ENCODE measurements around the gene LRIG1. TPM values are rescaled to one million over a fixed set of nuclear protein-coding genes. Genes with fewer than 3 reads are reported as not detected.

LRIG1 gene
- total RNA-seq, 1 experiment from 2014 or later: 5.3 TPM

GRCh38 chr3:66454464-66454859, 46.4 kb downstream of the LRIG1 start:
- intact Hi-C loops (cut with micrococcal nuclease; ENCODE audit: unreplicated experiment) (no loop called here), in situ Hi-C loops (cut with HindIII; ENCODE audit: low pct_unique_long_range_greater_than_20kb, low sequenced_read_pairs) (no loop called here)
- Histone ChIP-seq H3K4me3 (ENCODE audit: low read depth in 2 of 2, low read length in 2 of 2) (no peak overlapping the region), H3K36me3 (ENCODE audit: control insufficient read depth, insufficient read depth, low read length) (no peaks in the 10 kb centered on the region), H3K27ac (ENCODE audit: low read length) (no peak overlapping the region), H3K9me3 (ENCODE audit: control insufficient read depth, insufficient read depth, low read depth, low read length) (no peaks in the 10 kb centered on the region), H3K27me3 (ENCODE audit: control insufficient read depth, insufficient read depth, low read length) (no peaks in the 10 kb centered on the region), H3K4me1 (ENCODE audit: control insufficient read depth, insufficient read depth, low read length) (no peaks in the 10 kb centered on the region)
- BruUV-seq (replicated peaks): no TSS peak
- ATAC-seq: no peak
- no peak for TF ChIP-seq SIN3A (IDR thresholded peaks at IDR 0.05; ENCODE audit: borderline replicate concordance, insufficient read depth, low read depth, low read length)
- TF ChIP-seq TCF7L2 (IDR thresholded peaks at IDR 0.05; ENCODE audit: low read depth, low read length): no peak
- TF ChIP-seq, protein P1, sequence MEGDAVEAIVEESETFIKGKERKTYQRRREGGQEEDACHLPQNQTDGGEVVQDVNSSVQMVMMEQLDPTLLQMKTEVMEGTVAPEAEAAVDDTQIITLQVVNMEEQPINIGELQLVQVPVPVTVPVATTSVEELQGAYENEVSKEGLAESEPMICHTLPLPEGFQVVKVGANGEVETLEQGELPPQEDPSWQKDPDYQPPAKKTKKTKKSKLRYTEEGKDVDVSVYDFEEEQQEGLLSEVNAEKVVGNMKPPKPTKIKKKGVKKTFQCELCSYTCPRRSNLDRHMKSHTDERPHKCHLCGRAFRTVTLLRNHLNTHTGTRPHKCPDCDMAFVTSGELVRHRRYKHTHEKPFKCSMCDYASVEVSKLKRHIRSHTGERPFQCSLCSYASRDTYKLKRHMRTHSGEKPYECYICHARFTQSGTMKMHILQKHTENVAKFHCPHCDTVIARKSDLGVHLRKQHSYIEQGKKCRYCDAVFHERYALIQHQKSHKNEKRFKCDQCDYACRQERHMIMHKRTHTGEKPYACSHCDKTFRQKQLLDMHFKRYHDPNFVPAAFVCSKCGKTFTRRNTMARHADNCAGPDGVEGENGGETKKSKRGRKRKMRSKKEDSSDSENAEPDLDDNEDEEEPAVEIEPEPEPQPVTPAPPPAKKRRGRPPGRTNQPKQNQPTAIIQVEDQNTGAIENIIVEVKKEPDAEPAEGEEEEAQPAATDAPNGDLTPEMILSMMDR (IDR thresholded peaks at IDR 0.05): no peak
- TF ChIP-seq, protein P2, sequence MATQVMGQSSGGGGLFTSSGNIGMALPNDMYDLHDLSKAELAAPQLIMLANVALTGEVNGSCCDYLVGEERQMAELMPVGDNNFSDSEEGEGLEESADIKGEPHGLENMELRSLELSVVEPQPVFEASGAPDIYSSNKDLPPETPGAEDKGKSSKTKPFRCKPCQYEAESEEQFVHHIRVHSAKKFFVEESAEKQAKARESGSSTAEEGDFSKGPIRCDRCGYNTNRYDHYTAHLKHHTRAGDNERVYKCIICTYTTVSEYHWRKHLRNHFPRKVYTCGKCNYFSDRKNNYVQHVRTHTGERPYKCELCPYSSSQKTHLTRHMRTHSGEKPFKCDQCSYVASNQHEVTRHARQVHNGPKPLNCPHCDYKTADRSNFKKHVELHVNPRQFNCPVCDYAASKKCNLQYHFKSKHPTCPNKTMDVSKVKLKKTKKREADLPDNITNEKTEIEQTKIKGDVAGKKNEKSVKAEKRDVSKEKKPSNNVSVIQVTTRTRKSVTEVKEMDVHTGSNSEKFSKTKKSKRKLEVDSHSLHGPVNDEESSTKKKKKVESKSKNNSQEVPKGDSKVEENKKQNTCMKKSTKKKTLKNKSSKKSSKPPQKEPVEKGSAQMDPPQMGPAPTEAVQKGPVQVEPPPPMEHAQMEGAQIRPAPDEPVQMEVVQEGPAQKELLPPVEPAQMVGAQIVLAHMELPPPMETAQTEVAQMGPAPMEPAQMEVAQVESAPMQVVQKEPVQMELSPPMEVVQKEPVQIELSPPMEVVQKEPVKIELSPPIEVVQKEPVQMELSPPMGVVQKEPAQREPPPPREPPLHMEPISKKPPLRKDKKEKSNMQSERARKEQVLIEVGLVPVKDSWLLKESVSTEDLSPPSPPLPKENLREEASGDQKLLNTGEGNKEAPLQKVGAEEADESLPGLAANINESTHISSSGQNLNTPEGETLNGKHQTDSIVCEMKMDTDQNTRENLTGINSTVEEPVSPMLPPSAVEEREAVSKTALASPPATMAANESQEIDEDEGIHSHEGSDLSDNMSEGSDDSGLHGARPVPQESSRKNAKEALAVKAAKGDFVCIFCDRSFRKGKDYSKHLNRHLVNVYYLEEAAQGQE (IDR thresholded peaks at IDR 0.05; ENCODE audit: insufficient read depth in 1 of 2, low read depth in 2 of 2, low read length in 1 of 2): no peak
- no peak for TF ChIP-seq POLR2AphosphoS5 (IDR thresholded peaks at IDR 0.05; ENCODE audit: low read depth, low read length)
- POLR2A ChIA-PET: no interaction called here
- CTCF ChIA-PET: no interaction called here
- no peak for DNase-seq (ENCODE audit: low read depth, low spot score)

- Histone ChIP-seq H3K27ac (ENCODE audit: low read length) (no peak overlapping the region), H3K4me3 (ENCODE audit: low read depth in 2 of 2, low read length in 2 of 2) (no peak overlapping the region), H3K27me3 (ENCODE audit: control insufficient read depth, insufficient read depth, low read length) (no peaks in the 10 kb centered on the region), H3K4me1 (ENCODE audit: control insufficient read depth, insufficient read depth, low read length) (no peaks in the 10 kb centered on the region), H3K9me3 (ENCODE audit: control insufficient read depth, insufficient read depth, low read depth, low read length) (no peaks in the 10 kb centered on the region), H3K36me3 (ENCODE audit: control insufficient read depth, insufficient read depth, low read length) (no peaks in the 10 kb centered on the region)
- ChIA-PET CTCF (no interaction called here), POLR2A (no interaction called here)
- intact Hi-C loops (cut with micrococcal nuclease; ENCODE audit: unreplicated experiment) (no loop called here), in situ Hi-C loops (cut with HindIII; ENCODE audit: low pct_unique_long_range_greater_than_20kb, low sequenced_read_pairs) (no loop called here)
- no peak for DNase-seq (ENCODE audit: low read depth, low spot score)
- TF ChIP-seq SIN3A (IDR thresholded peaks at IDR 0.05; ENCODE audit: borderline replicate concordance, insufficient read depth, low read depth, low read length) (no peak), TCF7L2 (IDR thresholded peaks at IDR 0.05; ENCODE audit: low read depth, low read length) (no peak), POLR2AphosphoS5 (IDR thresholded peaks at IDR 0.05; ENCODE audit: low read depth, low read length) (no peak)
- TF ChIP-seq, protein P2 (IDR thresholded peaks at IDR 0.05; ENCODE audit: insufficient read depth in 1 of 2, low read depth in 2 of 2, low read length in 1 of 2): no peak
- TF ChIP-seq, protein P1 (IDR thresholded peaks at IDR 0.05): no peak
- ATAC-seq: no peak
- BruUV-seq (replicated peaks): no TSS peak
Observed at GRCh38 chr3:66453651-66454463, 47.0 kb downstream of the LRIG1 start.

All from Panc1 (cell line).